ENCODE results near the gene TRIM71. TPM values are rescaled to one million over a fixed set of nuclear protein-coding genes. Genes with fewer than 3 reads are reported as not detected.
A peak's percentile ranks its signal among the peaks of the same experiment; 100 is the strongest.

Gene TRIM71
- total RNA-seq, 1 experiment from 2014 or later, result 274 TPM

DNA sequence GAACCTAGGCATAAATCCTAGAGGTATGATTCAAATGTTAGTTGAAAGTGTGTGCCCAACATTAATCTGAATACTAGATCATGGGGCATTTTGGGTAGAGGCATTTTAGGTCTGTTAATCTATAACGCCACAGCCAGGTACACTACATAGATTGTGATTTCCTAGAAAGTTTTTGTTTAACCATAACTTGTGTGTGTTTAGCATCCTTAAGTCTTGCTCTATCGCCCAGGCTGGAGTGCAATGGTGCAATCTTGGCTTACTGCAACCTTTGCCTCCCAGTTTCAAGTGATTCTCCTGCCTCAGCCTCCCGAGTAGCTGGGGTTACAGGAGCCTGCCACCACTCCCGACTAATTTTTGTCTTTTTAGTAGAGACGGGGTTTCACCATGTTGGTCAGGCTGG is 59.1 kb downstream of the TRIM71 start:
- H3K4me3 Mint-ChIP-seq, result no peak overlapping the region
- TF ChIP-seq, protein P1, sequence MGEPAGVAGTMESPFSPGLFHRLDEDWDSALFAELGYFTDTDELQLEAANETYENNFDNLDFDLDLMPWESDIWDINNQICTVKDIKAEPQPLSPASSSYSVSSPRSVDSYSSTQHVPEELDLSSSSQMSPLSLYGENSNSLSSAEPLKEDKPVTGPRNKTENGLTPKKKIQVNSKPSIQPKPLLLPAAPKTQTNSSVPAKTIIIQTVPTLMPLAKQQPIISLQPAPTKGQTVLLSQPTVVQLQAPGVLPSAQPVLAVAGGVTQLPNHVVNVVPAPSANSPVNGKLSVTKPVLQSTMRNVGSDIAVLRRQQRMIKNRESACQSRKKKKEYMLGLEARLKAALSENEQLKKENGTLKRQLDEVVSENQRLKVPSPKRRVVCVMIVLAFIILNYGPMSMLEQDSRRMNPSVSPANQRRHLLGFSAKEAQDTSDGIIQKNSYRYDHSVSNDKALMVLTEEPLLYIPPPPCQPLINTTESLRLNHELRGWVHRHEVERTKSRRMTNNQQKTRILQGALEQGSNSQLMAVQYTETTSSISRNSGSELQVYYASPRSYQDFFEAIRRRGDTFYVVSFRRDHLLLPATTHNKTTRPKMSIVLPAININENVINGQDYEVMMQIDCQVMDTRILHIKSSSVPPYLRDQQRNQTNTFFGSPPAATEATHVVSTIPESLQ (CRISPR knock-in tag; IDR thresholded peaks at IDR 0.05), result no peak
- TF ChIP-seq ZNF232 (CRISPR knock-in tag; IDR thresholded peaks at IDR 0.05) (no peak), IRF1 (CRISPR knock-in tag; IDR thresholded peaks at IDR 0.05) (no peak)
- no peaks in the 10 kb centered on the region for H3K9me3 Mint-ChIP-seq
- peaks cover 85% of the 10 kb centered on the region for H3K4me1 Mint-ChIP-seq
- no peak for DNase-seq (ENCODE audit: low spot score)
- peaks cover 64% of the 10 kb centered on the region for H3K36me3 Mint-ChIP-seq
- peak overlapping the region; percentile 97 for H3K27ac Mint-ChIP-seq
- ATAC-seq, result no peak
- ChIA-PET CTCF (no interaction called here), POLR2A (no interaction called here)
- H3K27me3 Mint-ChIP-seq (ENCODE audit: low read depth), result no peaks in the 10 kb centered on the region

- H3K4me1 Mint-ChIP-seq, result peaks cover 81% of the 10 kb centered on the region
- TF ChIP-seq SOX15 (CRISPR knock-in tag; IDR thresholded peaks at IDR 0.05) (no peak), EMX1 (CRISPR knock-in tag; IDR thresholded peaks at IDR 0.05) (no peak), SMAD3 (CRISPR knock-in tag; IDR thresholded peaks at IDR 0.05; ENCODE audit: borderline replicate concordance) (no peak), TEAD4 (CRISPR knock-in tag; IDR thresholded peaks at IDR 0.05) (no peak), ZBTB43 (CRISPR knock-in tag; IDR thresholded peaks at IDR 0.05) (no peak), OVOL2 (CRISPR knock-in tag; IDR thresholded peaks at IDR 0.05; ENCODE audit: borderline replicate concordance) (no peak), MLX (CRISPR knock-in tag; IDR thresholded peaks at IDR 0.05) (no peak), FOXK1 (CRISPR knock-in tag; IDR thresholded peaks at IDR 0.05) (no peak), MXD4 (CRISPR knock-in tag; IDR thresholded peaks at IDR 0.05; ENCODE audit: borderline replicate concordance) (no peak), ZBTB21 (CRISPR knock-in tag; IDR thresholded peaks at IDR 0.05; ENCODE audit: borderline replicate concordance) (no peak)
- TF ChIP-seq, protein P2, sequence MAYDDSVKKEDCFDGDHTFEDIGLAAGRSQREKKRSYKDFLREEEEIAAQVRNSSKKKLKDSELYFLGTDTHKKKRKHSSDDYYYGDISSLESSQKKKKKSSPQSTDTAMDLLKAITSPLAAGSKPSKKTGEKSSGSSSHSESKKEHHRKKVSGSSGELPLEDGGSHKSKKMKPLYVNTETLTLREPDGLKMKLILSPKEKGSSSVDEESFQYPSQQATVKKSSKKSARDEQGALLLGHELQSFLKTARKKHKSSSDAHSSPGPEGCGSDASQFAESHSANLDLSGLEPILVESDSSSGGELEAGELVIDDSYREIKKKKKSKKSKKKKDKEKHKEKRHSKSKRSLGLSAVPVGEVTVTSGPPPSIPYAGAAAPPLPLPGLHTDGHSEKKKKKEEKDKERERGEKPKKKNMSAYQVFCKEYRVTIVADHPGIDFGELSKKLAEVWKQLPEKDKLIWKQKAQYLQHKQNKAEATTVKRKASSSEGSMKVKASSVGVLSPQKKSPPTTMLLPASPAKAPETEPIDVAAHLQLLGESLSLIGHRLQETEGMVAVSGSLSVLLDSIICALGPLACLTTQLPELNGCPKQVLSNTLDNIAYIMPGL (CRISPR knock-in tag; IDR thresholded peaks at IDR 0.05), result no peak
- H3K4me3 Mint-ChIP-seq, result no peak overlapping the region
- no peaks in the 10 kb centered on the region for H3K27me3 Mint-ChIP-seq (ENCODE audit: low read depth)
- H3K27ac Mint-ChIP-seq, result peak overlapping the region; percentile 91
- ATAC-seq (no peak), DNase-seq (ENCODE audit: low spot score) (no peak)
- peaks cover 65% of the 10 kb centered on the region for H3K36me3 Mint-ChIP-seq
- ChIA-PET POLR2A (no interaction called here), CTCF (no interaction called here)
- no peaks in the 10 kb centered on the region for H3K9me3 Mint-ChIP-seq
These were observed 59.8 kb downstream of the TRIM71 start for GRCh38 chr3:32877598-32877997.

DNA sequence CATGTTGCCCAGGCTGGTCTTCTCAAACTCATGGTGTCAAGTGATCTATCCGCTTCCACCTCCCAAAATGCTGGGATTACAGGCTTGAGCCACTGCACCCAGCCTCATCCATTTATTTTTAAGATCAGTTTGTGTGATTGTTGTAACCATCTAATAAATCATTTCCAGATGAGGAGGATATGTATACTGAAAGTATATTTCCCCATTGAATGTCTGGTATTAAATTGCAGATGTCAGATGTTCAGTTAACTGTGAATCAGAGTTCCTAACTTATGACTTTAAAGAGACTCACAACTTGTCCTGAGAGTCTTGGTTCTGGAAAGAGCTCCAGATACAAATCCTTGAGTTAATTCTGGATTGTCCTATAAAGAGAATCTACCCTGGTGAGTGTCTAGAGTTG is 62.4 kb downstream of the TRIM71 start:
- Mint-ChIP-seq H3K36me3 (peaks cover 59% of the 10 kb centered on the region), H3K9me3 (no peaks in the 10 kb centered on the region), H3K27ac (peak overlapping the region; percentile 90), H3K4me1 (peaks cover 85% of the 10 kb centered on the region), H3K4me3 (no peak overlapping the region), H3K27me3 (ENCODE audit: low read depth) (no peaks in the 10 kb centered on the region)
- CTCF ChIA-PET, result interaction anchor here (1.0 to 1.7 kb wide), 3 partner anchors 10 to 99 kb away, joined by 3 to 6 read pairs (median 4); no protein-coding TSS in a partner anchor
- POLR2A ChIA-PET, result no interaction called here
- DNase-seq (ENCODE audit: low spot score), result no peak
- no peak for ATAC-seq
- TF ChIP-seq PRDM15 (CRISPR knock-in tag; IDR thresholded peaks at IDR 0.05), result no peak
- no peak for TF ChIP-seq SMAD3 (CRISPR knock-in tag; IDR thresholded peaks at IDR 0.05; ENCODE audit: borderline replicate concordance)
- no peak for TF ChIP-seq MYBL2 (CRISPR knock-in tag; IDR thresholded peaks at IDR 0.05)
- TF ChIP-seq, protein P3, sequence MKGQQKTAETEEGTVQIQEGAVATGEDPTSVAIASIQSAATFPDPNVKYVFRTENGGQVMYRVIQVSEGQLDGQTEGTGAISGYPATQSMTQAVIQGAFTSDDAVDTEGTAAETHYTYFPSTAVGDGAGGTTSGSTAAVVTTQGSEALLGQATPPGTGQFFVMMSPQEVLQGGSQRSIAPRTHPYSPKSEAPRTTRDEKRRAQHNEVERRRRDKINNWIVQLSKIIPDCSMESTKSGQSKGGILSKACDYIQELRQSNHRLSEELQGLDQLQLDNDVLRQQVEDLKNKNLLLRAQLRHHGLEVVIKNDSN (CRISPR knock-in tag; IDR thresholded peaks at IDR 0.05), result no peak
- no peak for TF ChIP-seq ZNF138 (CRISPR knock-in tag; conservative IDR thresholded peaks at IDR 0.05)
